ENCODE data around the gene IFNL1.
A peak's percentile ranks its signal among the peaks of the same experiment; 100 is the strongest.
"Not testable (repeated sequence)": the region's sequence is repeated elsewhere in the genome, so short reads cannot be mapped to it uniquely, and the experiment has no call there.

The IFNL1 gene

DNA sequence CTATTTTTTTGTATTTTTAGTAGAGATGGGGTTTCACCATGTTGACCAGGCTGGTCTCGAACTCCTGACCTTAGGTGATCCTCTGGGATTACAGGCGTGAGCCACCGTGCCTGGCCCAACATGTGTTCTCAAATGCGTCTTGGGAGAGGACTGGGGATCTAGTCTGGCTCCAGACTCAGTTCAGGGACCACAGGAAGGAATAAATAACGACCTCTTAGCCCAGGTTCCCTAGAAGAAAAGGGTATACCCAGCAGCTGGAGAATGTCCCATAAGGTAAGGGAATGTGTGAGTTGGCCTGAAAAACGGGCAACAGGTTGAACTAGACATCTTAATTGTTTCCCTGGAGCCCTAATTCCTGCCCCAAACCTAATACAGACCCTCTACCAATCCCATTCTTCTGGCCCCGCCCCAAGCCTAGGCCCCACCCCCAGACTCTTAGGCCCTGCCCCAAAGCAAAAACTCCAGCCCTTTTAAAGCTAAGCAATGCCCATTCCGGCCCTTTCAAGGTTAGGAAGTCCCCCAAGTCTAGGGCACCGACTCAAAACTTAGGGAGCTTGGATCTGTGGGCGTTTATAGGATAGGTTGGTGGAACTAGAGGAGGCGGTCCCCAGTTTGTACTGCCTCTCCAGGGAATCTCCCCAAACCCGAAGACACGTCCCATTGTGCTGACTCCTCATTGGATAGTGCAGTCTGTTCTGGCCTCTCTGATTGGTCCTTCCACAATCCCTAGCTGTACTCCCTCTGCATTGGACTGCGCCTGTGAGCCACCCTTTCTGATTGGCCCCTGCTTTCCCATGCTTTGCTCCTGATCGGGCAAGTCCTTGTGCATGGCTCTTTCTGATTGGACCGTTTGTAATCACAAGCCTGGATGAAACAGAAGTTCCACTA lies 29.8 kb downstream of the IFNL1 start:
- no peak overlapping the region for H3K27ac ChIP-seq
- no peak overlapping the region for H3K4me3 ChIP-seq

DNA sequence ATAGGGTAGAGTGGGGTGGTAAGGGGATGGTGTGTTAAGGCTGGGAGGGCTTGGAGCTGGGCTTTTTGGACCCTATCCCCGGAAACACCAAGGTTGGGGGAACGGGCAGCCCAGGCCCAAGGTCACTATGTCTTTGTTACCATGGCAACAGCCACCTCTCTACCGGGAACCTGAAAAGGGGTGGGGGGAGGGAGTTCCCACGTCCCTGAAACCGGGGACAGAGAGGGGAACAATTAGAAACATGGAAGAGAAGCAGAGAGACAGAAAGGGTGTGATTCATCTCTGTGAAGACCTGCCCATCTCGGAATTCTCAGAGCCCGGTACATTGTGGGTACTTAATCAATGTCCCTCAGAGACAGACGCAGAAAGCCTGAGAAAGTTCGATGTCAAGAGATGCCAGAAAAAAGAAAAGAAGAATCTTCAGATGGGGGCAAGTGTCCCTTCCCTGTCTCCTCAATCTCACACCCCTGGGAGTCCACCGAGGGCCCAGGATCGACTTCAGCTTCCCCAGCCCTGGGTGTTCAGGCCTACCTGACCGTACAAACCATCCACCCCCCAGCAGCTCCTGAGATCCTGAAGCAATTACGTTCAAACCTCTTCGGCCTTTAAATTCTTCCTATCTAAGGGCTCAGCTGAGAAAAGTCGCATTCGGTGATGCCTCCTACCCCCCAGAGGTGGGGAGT lies 31.3 kb downstream of the IFNL1 start:
- Histone ChIP-seq H3K4me3 (no peak overlapping the region), H3K27ac (no peak overlapping the region)

DNA sequence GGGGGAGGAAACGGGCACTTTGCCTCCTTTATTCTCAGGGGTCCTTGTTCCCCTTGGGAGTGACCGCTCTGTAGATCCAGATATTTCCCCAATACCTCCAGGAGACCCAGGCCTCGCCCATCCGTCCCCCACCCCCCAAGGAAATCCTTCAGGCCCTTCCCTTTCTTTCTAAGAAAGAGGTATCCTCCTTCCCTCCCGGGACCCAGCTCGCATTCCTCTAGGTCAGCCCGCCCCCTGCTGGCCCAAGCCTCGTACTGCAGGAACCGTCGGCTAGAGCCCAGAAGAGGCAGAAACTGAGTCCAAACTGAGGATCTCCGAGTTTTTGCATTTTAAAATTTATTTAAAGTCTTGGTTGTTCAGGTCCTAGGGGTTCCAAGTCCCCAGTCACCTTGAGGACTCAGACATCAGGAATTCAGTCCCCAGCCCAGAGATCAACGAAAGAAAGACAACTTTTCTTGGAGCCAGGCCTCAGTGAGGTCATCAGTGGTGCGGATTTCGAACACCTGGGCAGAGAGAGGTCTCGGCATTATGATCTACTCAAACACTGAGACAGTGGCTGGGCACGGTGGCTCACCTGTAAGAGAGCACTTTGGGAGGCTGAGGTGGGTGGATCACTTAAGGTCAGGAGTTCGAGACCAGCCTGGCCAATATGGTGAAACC lies 32.0 kb downstream of the IFNL1 start:
- no peak overlapping the region for H3K4me3 ChIP-seq
- H3K27ac ChIP-seq = no peak overlapping the region

DNA sequence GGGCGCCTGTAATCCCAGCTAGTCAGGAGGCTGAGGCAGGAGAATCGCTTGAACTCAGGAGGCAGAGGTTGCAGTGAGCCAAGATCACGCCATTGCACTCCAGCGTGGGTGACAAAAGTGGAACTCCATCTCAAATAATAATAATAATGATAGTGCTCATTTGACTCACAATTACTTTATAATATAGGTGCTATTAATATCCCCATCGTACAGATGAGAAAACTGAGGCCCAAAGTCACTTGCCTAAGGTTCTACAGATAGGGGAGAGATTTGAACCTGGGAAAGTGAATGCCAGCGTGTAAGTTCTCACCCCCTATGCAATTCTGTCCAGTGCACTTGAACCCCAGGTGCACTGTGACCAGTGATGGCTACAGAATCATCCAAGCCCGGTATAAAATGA lies 33.7 kb downstream of the IFNL1 start:
- no peak overlapping the region for H3K27ac ChIP-seq
- no peak overlapping the region for H3K4me3 ChIP-seq

DNA sequence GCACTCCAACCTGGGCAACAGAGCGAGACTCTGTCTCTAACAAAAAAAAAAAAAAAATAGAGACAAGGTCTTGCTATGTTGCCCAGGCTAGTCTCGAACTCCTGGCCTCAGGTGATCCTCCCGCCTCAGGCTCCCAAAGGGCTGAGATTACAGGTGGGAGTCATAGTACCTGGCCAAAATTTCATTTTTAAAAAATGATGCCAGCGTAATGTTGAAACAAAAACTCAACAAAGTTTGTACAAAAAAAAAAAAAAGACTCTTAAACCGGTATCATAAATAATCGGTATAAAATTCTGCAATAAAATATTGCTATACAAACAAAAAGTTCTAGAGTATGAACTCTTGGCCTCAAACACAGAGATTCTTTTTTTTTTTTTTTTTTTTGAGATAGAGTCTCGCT lies 36.1 kb downstream of the IFNL1 start:
- H3K4me3 ChIP-seq = no peak overlapping the region
- H3K27ac ChIP-seq = no peak overlapping the region

DNA sequence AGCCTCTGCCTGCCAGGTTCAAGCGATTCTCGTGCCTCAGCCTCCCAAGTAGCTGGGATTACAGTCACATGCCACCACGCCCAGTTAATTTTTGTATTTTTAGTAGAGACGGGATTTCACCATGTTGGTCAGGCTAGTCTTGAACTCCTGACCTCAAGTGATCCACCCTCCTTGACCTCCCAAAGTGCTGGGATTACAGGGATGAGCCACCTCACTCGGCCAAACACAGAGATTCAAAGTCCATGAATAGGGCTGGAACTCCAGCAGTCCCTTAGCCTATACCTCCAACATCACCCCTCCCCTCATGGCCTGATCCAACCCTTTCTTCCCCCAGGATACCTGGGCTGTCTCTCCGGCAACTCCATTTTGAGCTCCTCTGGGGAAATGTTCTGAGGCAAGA lies 36.5 kb downstream of the IFNL1 start:
- H3K27ac ChIP-seq, H3K4me3 ChIP-seq: not testable (repeated sequence)

DNA sequence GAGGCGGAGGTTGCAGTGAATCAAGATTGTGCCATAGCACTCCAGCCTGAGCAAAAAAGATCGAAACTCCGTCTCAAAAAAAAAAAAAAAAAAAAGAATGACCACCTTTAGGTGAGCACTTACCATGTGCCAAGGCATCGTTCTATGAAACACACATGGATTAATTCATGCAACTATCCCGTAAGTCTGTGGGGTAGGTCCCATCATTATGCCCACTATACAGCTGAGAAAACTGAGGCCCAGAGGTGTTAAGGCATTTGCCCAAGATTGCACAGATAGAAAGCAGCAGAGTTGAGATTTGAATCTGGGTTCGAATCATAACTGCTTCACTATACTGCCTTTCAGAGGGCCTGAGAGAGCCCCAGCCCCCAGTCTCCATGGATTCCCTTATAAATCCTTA lies 37.3 kb downstream of the IFNL1 start:
- Histone ChIP-seq H3K4me3 (no peak overlapping the region), H3K27ac (no peak overlapping the region)

DNA sequence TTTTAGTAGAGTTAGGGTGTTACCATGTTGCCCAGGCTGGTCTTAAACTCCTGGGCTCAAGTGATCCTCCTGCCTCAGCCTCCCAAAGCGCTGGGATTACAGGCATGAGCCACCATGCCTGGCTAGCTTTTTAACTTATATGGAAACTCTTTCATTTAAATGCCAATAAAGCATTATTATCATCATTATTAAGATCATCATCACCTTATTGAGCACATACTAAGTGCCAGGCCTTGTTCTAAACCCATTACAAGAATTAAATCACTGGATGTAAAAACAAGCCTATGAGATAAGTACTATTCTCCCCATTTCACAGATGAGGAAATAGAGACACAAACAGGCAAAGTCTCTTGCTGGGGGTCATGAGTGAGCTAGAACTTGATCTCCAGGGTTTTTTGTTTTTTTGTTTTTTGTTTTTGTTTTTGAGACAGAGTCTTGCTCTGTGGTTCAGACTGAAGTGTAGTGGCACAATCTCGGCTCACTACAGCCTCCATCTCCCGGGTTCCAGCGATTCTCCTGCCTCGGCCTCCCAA lies 38.3 kb downstream of the IFNL1 start:
- H3K4me3 ChIP-seq = peak overlapping the region in 6 of 7 experiments; percentile 38 to 44 (median 42)
- peak overlapping the region in 16 of 21 experiments; percentile 69 to 97 (median 86) for H3K27ac ChIP-seq

DNA sequence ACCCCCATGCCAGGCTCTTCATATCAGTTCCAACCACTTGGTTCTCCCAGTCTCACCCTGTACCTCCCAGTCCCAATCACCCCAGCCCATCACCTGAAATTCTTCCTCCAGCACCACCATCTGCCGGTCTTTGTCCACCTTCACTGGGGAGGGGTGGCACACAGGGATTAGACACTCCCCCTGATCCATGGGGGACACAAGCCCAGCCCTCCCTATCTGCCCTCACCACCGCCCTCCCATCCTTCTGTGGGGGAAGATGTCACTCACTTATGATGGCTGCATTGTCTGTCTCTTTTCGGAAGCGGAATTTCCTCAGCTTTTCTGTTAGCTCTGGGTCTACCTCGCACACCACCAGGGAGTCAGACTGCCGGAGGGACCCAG lies 39.0 kb downstream of the IFNL1 start:
- H3K4me3 ChIP-seq = peak overlapping the region; percentile 38 to 44 (median 40)

DNA sequence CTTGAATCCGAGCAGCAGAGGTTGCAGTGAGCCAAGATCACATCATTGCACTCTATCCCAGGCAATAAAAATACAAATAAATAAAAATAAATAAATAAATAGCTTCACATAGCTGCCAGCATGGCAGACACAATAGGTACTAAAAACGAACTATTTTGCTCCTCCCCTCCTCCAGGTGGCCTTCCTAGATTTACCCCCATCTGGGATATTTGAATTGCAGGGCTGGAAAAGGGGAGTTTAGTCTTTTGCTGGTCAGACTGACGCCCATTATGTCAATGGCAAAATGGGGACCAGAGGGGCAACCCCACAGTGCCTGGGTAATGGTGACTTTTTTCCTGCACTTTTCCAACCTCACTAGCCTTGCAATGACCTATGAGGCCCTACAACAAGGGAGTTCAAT lies 40.3 kb downstream of the IFNL1 start:
- peak overlapping the region in 1 of 7 experiments; percentile 40 for H3K4me3 ChIP-seq
- H3K27ac ChIP-seq = peak overlapping the region in 16 of 21 experiments; percentile 38 to 97 (median 87)

More for the DNA sequence above, 39.0 kb downstream of the IFNL1 start:
- H3K27ac ChIP-seq = peak overlapping the region; percentile 29 to 97 (median 83)

DNA sequence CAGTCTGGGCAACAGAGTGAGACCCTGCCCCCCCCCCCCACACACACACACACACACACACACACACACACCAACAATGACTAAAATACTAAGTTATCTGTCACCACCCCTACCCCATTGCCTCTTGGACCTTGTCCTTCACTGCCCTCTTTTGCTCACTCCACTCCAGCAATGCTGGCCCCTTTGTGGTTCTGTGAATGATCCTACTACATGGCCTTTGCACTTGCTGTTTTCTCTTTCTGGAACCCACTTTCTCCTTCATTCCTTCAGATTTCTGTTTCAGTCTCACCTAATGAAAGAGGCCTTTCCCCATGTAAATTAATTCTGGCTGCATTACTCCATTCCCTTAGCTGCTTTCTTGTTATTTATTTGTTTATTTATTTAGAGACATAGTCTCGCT lies 43.5 kb downstream of the IFNL1 start:
- H3K4me3 ChIP-seq = no peak overlapping the region
- peak overlapping the region in 1 of 21 experiments; percentile 5 for H3K27ac ChIP-seq

DNA sequence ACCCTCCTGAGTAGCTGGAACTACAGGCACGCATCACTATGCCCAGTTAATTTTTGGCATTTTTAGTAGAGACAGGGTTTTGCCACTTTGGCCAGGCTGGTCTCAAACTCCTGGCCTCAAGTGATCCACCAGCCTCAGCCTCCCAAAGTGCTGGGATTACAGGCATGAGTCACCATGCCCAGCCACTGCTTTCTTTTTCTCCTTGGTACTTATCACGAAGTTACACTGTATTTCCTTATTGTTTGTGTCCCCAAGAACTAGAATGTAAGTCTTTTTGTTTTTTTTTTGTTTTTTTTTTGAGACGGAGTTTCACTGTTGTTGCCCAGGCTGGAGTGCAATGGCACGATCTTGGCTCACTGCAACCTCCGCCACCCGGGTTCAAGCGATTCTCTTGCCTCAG lies 43.9 kb downstream of the IFNL1 start:
- Histone ChIP-seq H3K27ac (peak overlapping the region in 6 of 21 experiments; percentile 88 to 95 (median 91)), H3K4me3 (peak overlapping the region in 1 of 7 experiments; percentile 96)

DNA sequence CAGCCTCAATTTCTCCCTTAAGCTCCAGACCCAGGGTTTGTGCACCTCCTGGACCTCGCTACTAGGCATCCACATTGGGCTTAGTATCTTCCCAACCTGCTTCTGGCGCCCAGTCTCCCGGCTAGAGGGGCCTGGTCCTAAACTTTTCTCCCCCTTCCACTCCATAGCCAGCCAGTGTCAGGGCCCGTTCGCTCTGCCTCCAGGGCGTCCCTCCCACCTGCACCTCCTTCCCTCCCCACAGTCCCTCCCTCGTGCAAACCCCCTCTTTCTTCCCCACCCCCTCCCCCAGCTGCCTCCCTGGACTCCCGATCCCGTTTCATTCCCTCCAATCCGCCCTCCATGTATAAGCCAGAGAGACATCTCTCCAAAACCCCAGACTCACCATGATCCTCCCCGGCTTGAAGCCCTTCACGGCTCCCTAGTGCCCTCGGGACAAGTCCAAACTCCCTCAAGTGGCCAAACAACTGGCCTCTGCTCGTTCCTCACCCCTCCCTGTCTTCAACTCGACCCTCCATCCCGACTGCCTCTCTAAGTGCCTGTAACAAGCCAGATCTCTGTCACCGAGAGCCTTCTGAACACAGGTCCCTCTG lies 45.0 kb downstream of the IFNL1 start:
- H3K4me3 ChIP-seq = peak overlapping the region; percentile 48 to 96 (median 62)

DNA sequence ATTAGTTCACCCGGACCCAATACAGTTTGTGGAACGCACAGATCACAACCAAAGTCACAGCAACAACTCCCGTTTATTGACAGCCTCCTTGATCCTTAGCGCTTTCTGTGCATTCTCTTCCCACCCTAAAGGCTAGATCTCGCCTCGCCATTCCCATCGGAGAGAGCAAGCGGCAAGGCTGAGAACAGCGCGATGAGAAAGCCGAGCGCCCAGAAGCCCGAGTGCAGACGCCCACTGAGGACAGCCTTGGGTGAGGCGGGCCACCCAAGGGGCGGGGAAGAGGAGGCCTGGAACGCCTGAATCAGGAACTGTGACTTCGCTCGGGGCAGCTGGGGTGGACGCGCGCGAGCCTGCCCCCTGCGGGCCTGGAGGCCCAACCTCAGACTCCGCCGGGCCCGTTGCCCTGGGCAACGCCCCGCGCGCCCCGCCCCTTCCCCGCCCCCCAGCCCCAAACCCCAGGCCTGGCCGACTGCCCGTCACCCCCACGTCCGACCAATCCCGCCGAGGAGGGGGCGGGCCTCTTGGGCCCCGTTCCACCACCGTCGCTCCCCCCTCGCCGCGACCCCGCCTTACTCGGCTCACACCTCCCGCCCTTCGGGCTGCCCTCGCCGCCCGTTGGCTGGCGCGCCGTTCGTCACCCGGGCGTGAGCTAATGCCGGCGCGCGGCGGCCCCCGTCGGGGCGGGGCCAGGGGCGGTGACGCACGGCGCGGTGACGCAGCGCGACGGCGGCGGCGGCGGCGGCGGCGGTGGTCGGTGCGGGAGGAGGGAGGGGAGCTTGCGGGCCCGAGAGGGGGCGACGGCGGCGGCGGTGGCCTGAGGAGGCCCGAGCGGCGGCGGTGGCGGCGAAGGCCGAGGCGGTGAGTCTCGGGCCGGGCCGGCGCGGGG lies 45.8 kb downstream of the IFNL1 start, which contains the start of gene SAMD4B:
Gene SAMD4B (plus strand): TSS at position 703 of the 886 bp plus-strand sequence. CDS start 14,473 bp downstream, outside the sequence.
- peak within 1 kb of the TSS; percentile 71 to 96 (median 83) for H3K4me3 ChIP-seq
- peak within 1 kb of the TSS; percentile 68 to 98 (median 92) for H3K27ac ChIP-seq

More for the DNA sequence above, 45.0 kb downstream of the IFNL1 start:
- H3K27ac ChIP-seq = peak overlapping the region; percentile 56 to 97 (median 88)

DNA sequence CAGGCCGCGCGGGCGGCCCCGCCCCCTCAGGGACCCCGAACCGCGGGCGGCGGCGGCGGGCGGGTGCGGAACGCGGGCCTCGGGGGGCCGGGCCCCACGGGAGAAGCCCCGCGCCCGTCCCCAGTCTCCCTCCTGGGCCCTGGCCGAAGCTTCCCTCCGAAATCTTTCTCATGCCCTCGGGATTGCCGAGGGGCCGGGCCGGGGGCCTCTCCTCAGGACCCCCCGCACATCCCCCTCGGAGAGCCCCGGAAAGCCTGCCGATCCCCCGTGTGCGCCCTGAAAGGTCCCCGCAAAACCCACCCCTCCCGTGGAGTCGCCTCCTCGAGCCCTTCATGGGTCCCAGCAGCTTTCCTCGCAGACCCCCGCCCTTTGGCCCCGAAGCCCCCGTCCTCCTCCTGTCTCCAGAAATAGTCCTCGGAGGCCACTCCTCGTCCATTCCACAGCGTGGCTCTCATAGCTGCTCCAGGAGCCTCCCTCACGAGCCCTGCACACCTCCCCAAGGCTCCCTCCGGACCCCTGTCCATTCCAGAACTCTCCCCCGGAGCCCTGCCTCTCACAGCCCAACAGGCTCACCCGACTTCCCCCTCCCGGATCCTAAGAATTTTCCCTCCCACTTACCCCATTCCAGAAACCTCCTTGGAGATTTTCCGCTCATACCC lies 46.6 kb downstream of the IFNL1 start:
- peak overlapping the region; percentile 67 to 96 (median 83) for H3K4me3 ChIP-seq
- H3K27ac ChIP-seq = peak overlapping the region; percentile 52 to 98 (median 87)

DNA sequence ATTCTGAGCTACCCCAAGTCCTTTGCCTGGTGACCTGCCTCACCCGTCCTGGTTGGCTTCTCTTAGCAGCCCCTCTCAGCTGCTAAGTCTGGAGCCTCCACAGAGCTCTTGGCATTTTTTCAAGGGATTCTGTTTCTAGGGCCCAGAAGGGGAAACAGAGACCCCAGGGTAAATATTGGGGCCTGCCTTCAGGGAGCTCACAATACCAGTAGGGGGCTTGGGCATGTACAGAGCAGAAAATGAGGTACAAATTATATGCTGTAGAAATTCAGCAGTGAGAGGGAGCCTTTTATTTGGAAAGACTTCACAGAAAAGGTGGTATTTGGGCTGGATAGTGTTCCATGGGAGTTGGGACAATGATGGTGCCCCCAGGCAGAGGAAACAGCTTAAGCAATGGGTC lies 49.7 kb downstream of the IFNL1 start:
- H3K27ac ChIP-seq = peak overlapping the region in 4 of 21 experiments; percentile 11 to 41 (median 22)
- H3K4me3 ChIP-seq = no peak overlapping the region

DNA sequence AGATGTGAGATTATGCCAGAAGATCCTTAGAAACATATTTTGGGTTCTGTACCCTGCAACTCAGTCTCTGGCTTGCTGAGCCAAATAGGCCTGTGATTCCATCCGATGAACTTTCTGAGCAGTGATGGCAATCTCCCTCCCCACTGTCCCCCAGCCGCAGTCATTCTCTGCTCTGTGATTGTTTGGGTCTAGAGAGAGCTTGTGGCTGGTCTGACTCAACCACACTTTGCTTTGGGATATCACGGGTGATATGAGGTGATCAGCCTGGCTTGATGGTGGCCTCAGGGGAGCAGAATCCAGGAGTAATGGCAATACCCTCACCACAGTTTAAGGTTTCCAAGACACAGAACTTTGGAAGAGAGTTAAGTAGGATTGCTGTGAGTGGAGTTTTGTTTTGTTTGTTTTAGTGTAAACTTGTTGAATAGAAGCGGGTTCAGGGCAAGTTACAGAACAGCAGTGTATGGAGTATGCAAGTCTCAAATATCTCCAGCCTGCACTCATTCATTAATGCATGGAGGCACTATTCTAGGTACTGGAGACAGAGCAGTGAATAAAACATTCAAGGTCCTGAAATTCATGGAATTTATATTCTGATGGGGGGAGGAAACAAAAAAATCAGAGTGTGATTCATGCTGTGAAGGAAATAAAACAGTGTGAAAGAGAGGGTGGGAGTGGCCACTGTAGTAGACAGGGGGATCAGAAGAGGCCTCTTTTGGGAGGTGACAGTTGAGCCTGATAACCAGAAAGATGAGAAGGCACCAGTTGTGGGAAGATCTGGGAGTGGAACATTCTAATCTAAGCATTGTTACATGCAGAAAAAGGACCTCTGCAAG lies 51.3 kb downstream of the IFNL1 start:
- Histone ChIP-seq H3K27ac (peak overlapping the region in 5 of 21 experiments; percentile 5 to 47 (median 6)), H3K4me3 (no peak overlapping the region)
